ENCODE data around the gene CDC42EP2. TPM values are rescaled to one million over a fixed set of nuclear protein-coding genes. Genes with fewer than 3 reads are reported as not detected.

CDC42EP2 gene
- total RNA-seq, 2 donors from 2014 or later = 1.7 TPM; not detected in 1

GRCh38 chr11:65363770-65364169 lies 49.1 kb downstream of the CDC42EP2 start:
- H3K4me1 Mint-ChIP-seq (ENCODE audit: low read depth in 2 of 2) = peaks cover 7 to 10% of the 10 kb centered on the region in 2 donors
- peak overlapping the region in 1 of 2 donors; percentile 40 for H3K27ac Mint-ChIP-seq
- no peaks in the 10 kb centered on the region for H3K27me3 Mint-ChIP-seq
- H3K9me3 Mint-ChIP-seq = no peaks in the 10 kb centered on the region
- ATAC-seq = no peak
- no peak for DNase-seq (ENCODE audit: low spot score)
- H3K4me3 Mint-ChIP-seq = no peak overlapping the region
- no peaks in the 10 kb centered on the region for H3K36me3 Mint-ChIP-seq

DNA sequence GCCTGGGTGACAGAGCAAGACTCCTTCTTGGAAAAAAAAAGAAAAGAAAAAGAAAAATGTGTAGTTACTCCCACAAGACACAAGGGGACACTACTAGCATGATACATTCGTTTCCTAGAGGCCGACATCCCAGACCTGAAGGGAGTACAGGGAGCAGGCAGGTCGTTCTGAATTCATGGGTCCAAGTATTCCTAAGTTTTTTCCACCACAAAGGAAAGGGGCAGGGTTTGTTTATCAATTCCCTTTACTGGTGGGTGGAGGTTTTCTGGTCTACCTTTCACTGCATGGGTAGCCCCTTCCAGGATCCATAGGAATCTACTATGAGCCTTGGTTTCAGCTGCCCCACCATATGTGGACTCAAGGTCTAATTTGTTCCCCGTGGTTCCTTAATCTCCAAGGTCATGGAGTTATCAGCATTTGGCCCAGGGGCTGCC lies 51.7 kb downstream of the CDC42EP2 start:
- Mint-ChIP-seq H3K27me3 (no peaks in the 10 kb centered on the region), H3K9me3 (no peaks in the 10 kb centered on the region), H3K27ac (peak overlapping the region in 1 of 2 donors; percentile 41), H3K36me3 (no peaks in the 10 kb centered on the region), H3K4me1 (ENCODE audit: low read depth in 2 of 2) (peaks cover 7 to 10% of the 10 kb centered on the region in 2 donors), H3K4me3 (no peak overlapping the region)
- ATAC-seq = peak; percentile 72 to 78
- DNase-seq (ENCODE audit: low spot score) = peak; percentile 59

DNA sequence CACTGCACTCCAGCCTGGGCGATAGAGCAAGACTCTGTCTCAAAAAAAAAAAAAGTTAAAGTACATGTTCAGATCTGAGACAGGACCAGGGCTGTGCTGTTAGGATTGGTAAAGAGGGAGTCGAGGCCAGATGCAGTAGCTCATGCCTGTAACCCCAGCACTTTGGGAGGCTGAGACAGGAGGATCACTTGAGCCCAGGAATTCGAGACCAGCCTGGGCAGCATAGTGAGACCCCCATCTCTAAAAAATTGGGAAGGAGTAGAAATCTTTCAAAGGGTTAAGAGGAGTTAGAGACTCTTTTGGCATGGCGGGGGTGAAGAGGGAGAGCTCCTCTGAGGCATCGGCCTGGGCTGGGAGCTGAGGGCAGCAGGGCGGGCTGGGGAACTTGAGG lies 56.0 kb downstream of the CDC42EP2 start:
- DNase-seq (ENCODE audit: low spot score) = no peak
- no peaks in the 10 kb centered on the region for H3K36me3 Mint-ChIP-seq
- no peaks in the 10 kb centered on the region for H3K27me3 Mint-ChIP-seq
- ATAC-seq = no peak
- no peaks in the 10 kb centered on the region for H3K4me1 Mint-ChIP-seq (ENCODE audit: low read depth in 2 of 2)
- H3K9me3 Mint-ChIP-seq = no peaks in the 10 kb centered on the region
- H3K27ac Mint-ChIP-seq = no peak overlapping the region
- H3K4me3 Mint-ChIP-seq = no peak overlapping the region

Other genes with a start within 250 kb of the CDC42EP2 start
- gene CDCA5, start 230.8 kb upstream of the CDC42EP2 start, total RNA-seq = 100 to 1,000 TPM in 1 of 2 donors, 10 to 100 TPM in 1; 59.2 to 140 TPM
- 10 to 100 TPM; 34.1 to 36.5 TPM for gene ZFPL1, start 230.6 kb upstream of the CDC42EP2 start, total RNA-seq
- gene VPS51, start 218.7 kb upstream of the CDC42EP2 start, total RNA-seq = 100 to 1,000 TPM; 132 to 149 TPM
- 10 to 100 TPM; 18.6 to 30.7 TPM for gene TM7SF2, start 203.0 kb upstream of the CDC42EP2 start, total RNA-seq
- gene ZNHIT2, start 197.2 kb upstream of the CDC42EP2 start, total RNA-seq = 10 to 100 TPM in 1 of 2 donors, 1 to 10 TPM in 1; 9.8 to 23.7 TPM
- 100 to 1,000 TPM; 681 to 986 TPM for gene FAU, start 192.7 kb upstream of the CDC42EP2 start, total RNA-seq
- gene MRPL49, start 192.5 kb upstream of the CDC42EP2 start, total RNA-seq = 10 to 100 TPM; 77.8 to 80.4 TPM
- gene SYVN1, start 180.3 kb upstream of the CDC42EP2 start, total RNA-seq = 10 to 100 TPM; 78.8 to 80.1 TPM
- not detected for gene SPDYC, start 144.6 kb upstream of the CDC42EP2 start, total RNA-seq
- 100 to 1,000 TPM; 141 to 146 TPM for gene CAPN1, start 132.9 kb upstream of the CDC42EP2 start, total RNA-seq
- 10 to 100 TPM; 56.8 to 80.9 TPM for gene POLA2, start 52.9 kb upstream of the CDC42EP2 start, total RNA-seq
- gene DPF2, start 19.0 kb downstream of the CDC42EP2 start, total RNA-seq = 10 to 100 TPM; 61.8 to 82.5 TPM
- 1 to 10 TPM in 1 of 2 donors, under 1 TPM in 1; 0.59 to 1.3 TPM for gene TIGD3, start 39.9 kb downstream of the CDC42EP2 start, total RNA-seq
- 10 to 100 TPM; 10.8 to 12.6 TPM for gene SLC25A45, start 67.8 kb downstream of the CDC42EP2 start, total RNA-seq
- gene FRMD8, start 71.8 kb downstream of the CDC42EP2 start, total RNA-seq = 10 to 100 TPM; 50.5 to 68.4 TPM
- gene NEAT1, start 107.9 kb downstream of the CDC42EP2 start, total RNA-seq = 100 to 1,000 TPM; 432 to 571 TPM
- 1,000 to 10,000 TPM; 6,610 to 7,236 TPM for gene MALAT1, start 184.2 kb downstream of the CDC42EP2 start, total RNA-seq
- 100 to 1,000 TPM in 1 of 2 donors, 10 to 100 TPM in 1; 84.5 to 112 TPM for gene SCYL1, start 210.2 kb downstream of the CDC42EP2 start, total RNA-seq
- gene LTBP3, start 243.5 kb downstream of the CDC42EP2 start, total RNA-seq = 10 to 100 TPM; 42.3 to 60.2 TPM

Data from natural killer cell treated with Interleukin-12 subunit alpha and Interleukin-12 subunit beta and Interleukin-15 and Interleukin-18, amount 100 ng/mL, for 72 hours (primary cell).